Fibroblast of lung (primary cell): Measurements from ENCODE around the gene VPS11.

Experiments
- EZH2 ChIP-seq: IDR thresholded peaks from 2 replicates; pipeline ENCODE4 v1.5.1; 2012; ENCODE audit warnings: low read length, control low read depth, mild to moderate bottlenecking; ENCODE audit errors: missing control alignments
- TF ChIP-seq, protein P1 (sequence below), 2 donors: IDR thresholded peaks in 1 of 2; conservative IDR thresholded peaks in 1 of 2; 1 replicate in 1 of 2; 2 replicates in 1 of 2; pipeline ENCODE4 v1.5.1; 2011 to 2012; ENCODE audit warnings: low read length in 2 of 2, control low read depth in 1 of 2, inconsistent platforms in 1 of 2, low read depth in 1 of 2, mild to moderate bottlenecking in 1 of 2

DNA sequence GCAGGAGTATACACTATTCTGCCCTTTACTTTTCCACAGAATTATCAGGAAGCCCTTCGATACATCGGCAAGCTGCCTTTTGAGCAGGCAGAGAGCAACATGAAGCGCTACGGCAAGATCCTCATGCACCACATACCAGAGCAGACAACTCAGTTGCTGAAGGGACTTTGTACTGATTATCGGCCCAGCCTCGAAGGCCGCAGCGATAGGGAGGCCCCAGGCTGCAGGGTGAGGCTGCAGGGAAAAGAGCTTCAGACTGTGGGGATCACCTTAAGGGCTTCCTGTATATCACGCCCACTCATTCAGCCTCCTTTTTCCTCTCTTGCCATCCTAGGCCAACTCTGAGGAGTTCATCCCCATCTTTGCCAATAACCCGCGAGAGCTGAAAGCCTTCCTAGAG lies 10.2 kb downstream of the VPS11 start:
- TF ChIP-seq, protein P1, sequence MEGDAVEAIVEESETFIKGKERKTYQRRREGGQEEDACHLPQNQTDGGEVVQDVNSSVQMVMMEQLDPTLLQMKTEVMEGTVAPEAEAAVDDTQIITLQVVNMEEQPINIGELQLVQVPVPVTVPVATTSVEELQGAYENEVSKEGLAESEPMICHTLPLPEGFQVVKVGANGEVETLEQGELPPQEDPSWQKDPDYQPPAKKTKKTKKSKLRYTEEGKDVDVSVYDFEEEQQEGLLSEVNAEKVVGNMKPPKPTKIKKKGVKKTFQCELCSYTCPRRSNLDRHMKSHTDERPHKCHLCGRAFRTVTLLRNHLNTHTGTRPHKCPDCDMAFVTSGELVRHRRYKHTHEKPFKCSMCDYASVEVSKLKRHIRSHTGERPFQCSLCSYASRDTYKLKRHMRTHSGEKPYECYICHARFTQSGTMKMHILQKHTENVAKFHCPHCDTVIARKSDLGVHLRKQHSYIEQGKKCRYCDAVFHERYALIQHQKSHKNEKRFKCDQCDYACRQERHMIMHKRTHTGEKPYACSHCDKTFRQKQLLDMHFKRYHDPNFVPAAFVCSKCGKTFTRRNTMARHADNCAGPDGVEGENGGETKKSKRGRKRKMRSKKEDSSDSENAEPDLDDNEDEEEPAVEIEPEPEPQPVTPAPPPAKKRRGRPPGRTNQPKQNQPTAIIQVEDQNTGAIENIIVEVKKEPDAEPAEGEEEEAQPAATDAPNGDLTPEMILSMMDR (conservative IDR thresholded peaks at IDR 0.05 in 1 of 2, IDR thresholded peaks at IDR 0.05 in 1 of 2; ENCODE audit: low read depth in 1 of 2, low read length in 2 of 2) = no peak
- TF ChIP-seq EZH2 = no peak
